ENCODE results near the gene GMDS.

GMDS gene

GRCh38 chr6:2237001-2237400 lies 8.4 kb downstream of the GMDS start:
- DNase-seq, result peak in 1 of 2 experiments; percentile 61

GRCh38 chr6:2235777-2236495 lies 9.5 kb downstream of the GMDS start:
- peak in 1 of 2 experiments; percentile 20 for DNase-seq

GRCh38 chr6:2232445-2232844 lies 13.0 kb downstream of the GMDS start:
- no peak for DNase-seq

GRCh38 chr6:2231438-2231837 lies 14.0 kb downstream of the GMDS start:
- DNase-seq, result no peak

GRCh38 chr6:2230659-2231277 lies 14.6 kb downstream of the GMDS start:
- no peak for DNase-seq

GRCh38 chr6:2229742-2230141 lies 15.7 kb downstream of the GMDS start:
- DNase-seq, result no peak

- DNase-seq, result no peak
Measured at GRCh38 chr6:2229039-2229438, 16.4 kb downstream of the GMDS start.

- no peak for DNase-seq
Measured at GRCh38 chr6:2228392-2228791, 17.0 kb downstream of the GMDS start.

- no peak for DNase-seq
Measured at GRCh38 chr6:2226775-2227174, 18.6 kb downstream of the GMDS start.

- no peak for DNase-seq
Measured at GRCh38 chr6:2225422-2226392, 19.7 kb downstream of the GMDS start.

- DNase-seq, result no peak
Measured at GRCh38 chr6:2224847-2225382, 20.5 kb downstream of the GMDS start.

- no peak for DNase-seq
Measured at GRCh38 chr6:2222275-2222842, 23.0 kb downstream of the GMDS start.

GRCh38 chr6:2221726-2222274 lies 23.6 kb downstream of the GMDS start:
- no peak for DNase-seq

GRCh38 chr6:2220154-2220553 lies 25.3 kb downstream of the GMDS start:
- no peak for DNase-seq

- no peak for DNase-seq
Measured at GRCh38 chr6:2218866-2219265, 26.5 kb downstream of the GMDS start.

- no peak for DNase-seq
Measured at GRCh38 chr6:2216794-2217383, 28.5 kb downstream of the GMDS start.

- DNase-seq, result no peak
Measured at GRCh38 chr6:2215342-2215741, 30.1 kb downstream of the GMDS start.

- no peak for DNase-seq
Measured at GRCh38 chr6:2213086-2213485, 32.3 kb downstream of the GMDS start.

- no peak for DNase-seq
Measured at GRCh38 chr6:2209226-2209809, 36.1 kb downstream of the GMDS start.

- no peak for DNase-seq
Measured at GRCh38 chr6:2208468-2208867, 36.9 kb downstream of the GMDS start.

- no peak for DNase-seq
Measured at GRCh38 chr6:2205396-2205795, 40.0 kb downstream of the GMDS start.

- no peak for DNase-seq
Measured at GRCh38 chr6:2204272-2204671, 41.1 kb downstream of the GMDS start.

All from NCI-H446 (cell line).